Type B pancreatic cell (in vitro differentiated cells): ENCODE results near the gene TTBK1. TPM values are rescaled to one million over a fixed set of nuclear protein-coding genes. Genes with fewer than 3 reads are reported as not detected.
A peak's percentile ranks its signal among the peaks of the same experiment; 100 is the strongest.

Source experiments
- DNase-seq: peaks from one replicate; pipeline ENCODE4 v3.0.0; 2021; ENCODE audit warnings: mixed read lengths; ENCODE audit not compliant: unreplicated experiment; ENCODE audit errors: extremely low spot score
- H3K27ac Mint-ChIP-seq: 2 replicates; pipeline ENCODE4 v1.8.0; 2021; ENCODE audit warnings: mild to moderate bottlenecking, mixed read lengths
- H3K27me3 Mint-ChIP-seq: 2 replicates; pipeline ENCODE4 v1.8.0; 2021; ENCODE audit warnings: mixed read lengths
- H3K36me3 Mint-ChIP-seq: 2 replicates; pipeline ENCODE4 v1.8.0; 2021; ENCODE audit warnings: mixed read lengths
- H3K4me1 Mint-ChIP-seq: one replicate; pipeline ENCODE4 v1.8.0; 2021; ENCODE audit warnings: mixed read lengths; ENCODE audit not compliant: unreplicated experiment
- H3K4me3 Mint-ChIP-seq: 2 replicates; pipeline ENCODE4 v1.8.0; 2021; ENCODE audit warnings: mild to moderate bottlenecking, mixed read lengths
- H3K9me3 Mint-ChIP-seq: 2 replicates; pipeline ENCODE4 v1.8.0; 2021; ENCODE audit warnings: mixed read lengths
- CTCF ChIP-seq: fragments of 200-600 bp; sonication (generic); conservative IDR thresholded peaks from 2 replicates; pipeline ENCODE4 v1.5.0; 2021; ENCODE audit warnings: antibody characterized with exemption, mild to moderate bottlenecking
- total RNA-seq: library from RNA; stranded (reverse); gene quantifications from 2 replicates; pipeline ENCODE4 v1.2.1, GENCODE V29; 2021; ENCODE audit warnings: low replicate concordance

TTBK1 gene
- total RNA-seq, 1 donor from 2014 or later: 1.7 TPM

DNA sequence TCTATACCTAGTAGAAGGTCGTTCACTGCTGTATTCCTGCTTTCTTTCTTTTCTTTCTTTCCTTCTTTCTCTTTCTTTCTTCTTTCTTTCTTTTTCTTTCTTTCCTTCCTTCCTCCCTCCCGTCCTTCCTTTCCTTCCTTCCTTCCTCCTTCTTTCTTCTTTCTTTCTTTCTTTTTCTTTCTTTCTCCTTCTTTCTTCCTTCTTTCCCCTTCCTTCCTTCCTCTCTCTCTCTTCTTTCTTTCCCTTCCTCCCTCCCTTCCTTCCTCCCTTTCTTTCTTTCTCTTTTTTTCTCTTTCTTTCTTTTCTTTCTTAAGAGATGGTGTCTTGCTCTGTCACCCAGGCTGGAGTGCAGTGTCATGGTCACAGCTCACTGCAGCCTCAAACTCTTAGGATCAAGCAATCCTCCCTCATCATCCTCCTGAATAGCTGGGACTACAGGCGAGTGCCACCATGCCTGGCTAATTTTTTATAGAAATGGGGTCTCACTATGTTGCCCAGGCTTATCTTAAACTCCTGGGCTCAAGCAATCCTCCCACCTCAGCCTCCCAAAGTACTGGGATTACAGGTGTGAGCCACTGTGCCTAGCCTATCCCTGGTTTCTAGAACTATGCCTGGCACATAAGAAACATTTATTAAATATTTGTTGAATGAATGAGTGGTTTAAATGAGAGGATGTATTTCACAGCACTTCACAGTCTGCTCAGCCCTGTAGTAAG is 11.4 kb upstream of the TTBK1 start:
- Mint-ChIP-seq H3K4me1 (no peaks in the 10 kb centered on the region), H3K4me3 (peak overlapping the region; percentile 33), H3K27me3 (peaks cover 31% of the 10 kb centered on the region), H3K27ac (no peak overlapping the region), H3K36me3 (no peaks in the 10 kb centered on the region), H3K9me3 (no peaks in the 10 kb centered on the region)
- DNase-seq: no peak
- TF ChIP-seq CTCF: no peak

DNA sequence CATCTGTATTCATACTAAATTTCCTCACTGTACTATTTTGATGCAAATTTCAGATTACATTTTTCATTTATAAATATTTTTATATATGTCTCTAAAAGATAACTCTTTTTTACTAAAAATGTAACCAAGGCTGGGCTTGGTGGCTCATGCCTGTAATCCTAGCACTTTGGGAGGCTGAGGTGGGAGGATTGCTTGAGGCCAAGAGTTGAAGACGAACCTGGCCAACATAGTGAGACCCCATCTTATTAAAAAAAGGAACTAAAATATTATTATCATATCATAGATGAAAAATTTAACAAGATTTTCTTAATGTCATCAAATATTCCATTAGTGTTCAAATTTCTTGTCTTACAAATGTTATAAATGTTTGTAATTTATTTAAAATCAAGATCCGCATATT is 7.4 kb upstream of the TTBK1 start:
- H3K27me3 Mint-ChIP-seq: peaks cover 50% of the 10 kb centered on the region
- H3K4me1 Mint-ChIP-seq: no peaks in the 10 kb centered on the region

GRCh38 chr6:43239054-43239453 is 4.2 kb upstream of the TTBK1 start:
- no peaks in the 10 kb centered on the region for H3K36me3 Mint-ChIP-seq
- no peak for TF ChIP-seq CTCF
- H3K4me3 Mint-ChIP-seq: no peak overlapping the region
- peaks cover 28% of the 10 kb centered on the region for H3K27me3 Mint-ChIP-seq
- H3K4me1 Mint-ChIP-seq: no peaks in the 10 kb centered on the region
- no peaks in the 10 kb centered on the region for H3K9me3 Mint-ChIP-seq
- H3K27ac Mint-ChIP-seq: no peak overlapping the region
- no peak for DNase-seq

More for the DNA sequence above, 7.4 kb upstream of the TTBK1 start:
- Mint-ChIP-seq H3K4me3 (no peak overlapping the region), H3K27ac (no peak overlapping the region), H3K9me3 (no peaks in the 10 kb centered on the region), H3K36me3 (no peaks in the 10 kb centered on the region)
- no peak for TF ChIP-seq CTCF
- no peak for DNase-seq

DNA sequence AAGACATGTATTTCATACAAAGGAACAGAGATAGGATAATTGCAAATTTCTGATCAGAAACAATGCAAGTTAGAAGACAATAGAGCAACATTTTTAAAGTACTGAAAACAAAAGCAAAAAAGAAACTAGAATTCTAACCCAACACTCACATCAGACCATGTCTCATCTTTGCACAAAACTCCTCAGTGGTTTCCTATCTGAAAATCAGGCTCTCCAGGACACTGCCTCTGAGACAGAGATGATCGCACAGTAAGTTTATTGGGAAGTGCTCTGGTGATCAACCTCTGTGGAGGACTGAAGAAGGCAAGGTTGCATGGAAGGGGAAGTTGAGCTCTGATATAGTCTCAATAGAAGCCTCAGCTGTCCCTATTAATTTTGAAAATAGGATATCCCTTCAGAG is 2.3 kb upstream of the TTBK1 start:
- no peaks in the 10 kb centered on the region for H3K9me3 Mint-ChIP-seq
- no peak for TF ChIP-seq CTCF
- no peaks in the 10 kb centered on the region for H3K4me1 Mint-ChIP-seq
- peaks cover 25% of the 10 kb centered on the region for H3K27me3 Mint-ChIP-seq
- no peaks in the 10 kb centered on the region for H3K36me3 Mint-ChIP-seq
- H3K27ac Mint-ChIP-seq: no peak overlapping the region
- no peak overlapping the region for H3K4me3 Mint-ChIP-seq
- DNase-seq: no peak

DNA sequence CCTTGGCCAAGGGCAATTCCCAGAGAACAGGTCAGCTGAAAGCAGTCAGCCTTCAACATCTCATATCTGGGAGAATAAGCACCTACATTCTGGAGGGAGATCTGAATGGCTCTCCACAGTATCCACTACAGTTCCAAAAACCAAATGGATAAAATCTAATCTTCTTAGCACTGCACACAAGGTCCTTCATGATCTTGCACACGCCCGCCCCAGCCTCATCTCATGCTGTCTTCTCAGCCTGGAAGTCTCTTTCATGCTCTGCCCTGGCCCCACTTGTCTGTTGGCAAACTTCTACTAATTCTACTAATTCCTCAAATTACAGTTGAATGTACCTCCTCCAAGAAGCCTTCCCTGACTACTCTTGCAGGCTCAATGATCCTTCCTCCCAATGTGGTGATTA is 1.8 kb upstream of the TTBK1 start:
- peaks cover 22% of the 10 kb centered on the region for H3K27me3 Mint-ChIP-seq
- no peak for TF ChIP-seq CTCF
- no peaks in the 10 kb centered on the region for H3K36me3 Mint-ChIP-seq
- no peaks in the 10 kb centered on the region for H3K4me1 Mint-ChIP-seq
- no peak for DNase-seq
- no peak overlapping the region for H3K27ac Mint-ChIP-seq
- H3K4me3 Mint-ChIP-seq: no peak overlapping the region
- no peaks in the 10 kb centered on the region for H3K9me3 Mint-ChIP-seq
